DND-41 (cell line): ENCODE results near the gene GK.

Experiments
- ATAC-seq: fragments of 200-7000 bp; cut with Tn5 transposase; 3 replicates; pipeline ENCODE4 v1.9.1; 2021; ENCODE audit warnings: low read depth; ENCODE audit not compliant: insufficient read depth
- DNase-seq: peaks from one replicate; pipeline ENCODE4 v3.0.0-alpha.2; 2020
- H2AFZ ChIP-seq: 2 replicates; pipeline ENCODE4 v1.6.0; 2012; ENCODE audit warnings: low read depth, low read length
- H3K27ac ChIP-seq: 2 replicates; pipeline ENCODE4 v1.5.1; 2012; ENCODE audit warnings: low read length, inconsistent platforms
- H3K27me3 ChIP-seq: fragments of 200-600 bp; sonication (generic); 2 replicates; pipeline ENCODE4 v1.6.0; 2012; ENCODE audit warnings: low read length, mild to moderate bottlenecking, inconsistent platforms; ENCODE audit not compliant: insufficient read depth, poor library complexity
- H3K36me3 ChIP-seq: 2 replicates; pipeline ENCODE4 v1.5.1; 2012; ENCODE audit warnings: low read length, inconsistent platforms; ENCODE audit not compliant: insufficient read depth
- H3K4me1 ChIP-seq: 2 replicates; pipeline ENCODE4 v1.5.1; 2012; ENCODE audit warnings: mild to moderate bottlenecking, low read length; ENCODE audit not compliant: insufficient read depth
- H3K4me2 ChIP-seq: 2 replicates; pipeline ENCODE4 v1.6.0; 2012; ENCODE audit warnings: mild to moderate bottlenecking, moderate library complexity, low read length, inconsistent platforms; ENCODE audit not compliant: insufficient read depth
- H3K4me3 ChIP-seq, 2 experiments: fragments of 200-600 bp in 1 of 2; shearing (Covaris generic) in 1 of 2; 2 replicates each; pipeline ENCODE4 v1.5.1; 2012 to 2016; ENCODE audit warnings: inconsistent platforms in 2 of 2, low read length in 2 of 2, mild to moderate bottlenecking in 2 of 2, low read depth in 1 of 2, moderate library complexity in 1 of 2
- H3K79me2 ChIP-seq: 2 replicates; pipeline ENCODE4 v1.6.0; 2012; ENCODE audit warnings: low read length, inconsistent platforms; ENCODE audit not compliant: insufficient read depth
- H3K9ac ChIP-seq: 2 replicates; pipeline ENCODE4 v1.6.0; 2012; ENCODE audit warnings: low read depth, mild to moderate bottlenecking, inconsistent platforms, low read length, moderate library complexity
- H3K9me3 ChIP-seq: 2 replicates; pipeline ENCODE4 v1.5.1; 2012; ENCODE audit warnings: low read length, moderate library complexity, mild to moderate bottlenecking, inconsistent platforms; ENCODE audit not compliant: insufficient read depth, severe bottlenecking
- H4K20me1 ChIP-seq: 2 replicates; pipeline ENCODE4 v1.6.0; 2012; ENCODE audit warnings: low read length; ENCODE audit not compliant: insufficient read depth
- EZH2 ChIP-seq: IDR thresholded peaks from 3 replicates; pipeline ENCODE4 v1.6.1; 2012; ENCODE audit warnings: borderline replicate concordance, low read depth, mild to moderate bottlenecking, moderate library complexity, low read length, inconsistent platforms; ENCODE audit not compliant: severe bottlenecking
- TF ChIP-seq, protein P1 (sequence below): IDR thresholded peaks from 2 replicates; pipeline ENCODE4 v1.5.1; 2012; ENCODE audit warnings: borderline replicate concordance, low read length, moderate library complexity, mild to moderate bottlenecking; ENCODE audit not compliant: poor library complexity, severe bottlenecking; ENCODE audit errors: extremely low read depth

Gene GK

DNA sequence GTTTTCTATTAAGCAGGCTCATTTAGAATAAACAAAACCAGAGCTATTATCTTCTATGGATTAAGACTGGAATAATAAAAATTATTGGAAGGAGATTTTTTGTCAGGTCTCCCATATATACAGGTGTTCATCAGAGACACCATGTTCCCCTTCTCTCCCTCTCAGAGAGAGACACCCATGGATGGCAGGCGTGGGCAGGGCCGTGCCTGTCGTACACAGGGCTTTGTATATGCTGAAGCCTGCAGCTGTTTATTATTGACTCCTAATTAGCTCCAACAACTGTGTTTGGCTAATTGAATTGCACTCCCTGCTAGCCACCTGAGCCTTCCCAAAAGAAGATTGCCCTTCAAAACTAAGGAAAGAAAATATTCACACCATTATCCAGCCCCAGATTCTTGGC, 81.6 kb downstream of the GK start:
- H4K20me1 ChIP-seq: no peaks in the 10 kb centered on the region
- TF ChIP-seq, protein P1, sequence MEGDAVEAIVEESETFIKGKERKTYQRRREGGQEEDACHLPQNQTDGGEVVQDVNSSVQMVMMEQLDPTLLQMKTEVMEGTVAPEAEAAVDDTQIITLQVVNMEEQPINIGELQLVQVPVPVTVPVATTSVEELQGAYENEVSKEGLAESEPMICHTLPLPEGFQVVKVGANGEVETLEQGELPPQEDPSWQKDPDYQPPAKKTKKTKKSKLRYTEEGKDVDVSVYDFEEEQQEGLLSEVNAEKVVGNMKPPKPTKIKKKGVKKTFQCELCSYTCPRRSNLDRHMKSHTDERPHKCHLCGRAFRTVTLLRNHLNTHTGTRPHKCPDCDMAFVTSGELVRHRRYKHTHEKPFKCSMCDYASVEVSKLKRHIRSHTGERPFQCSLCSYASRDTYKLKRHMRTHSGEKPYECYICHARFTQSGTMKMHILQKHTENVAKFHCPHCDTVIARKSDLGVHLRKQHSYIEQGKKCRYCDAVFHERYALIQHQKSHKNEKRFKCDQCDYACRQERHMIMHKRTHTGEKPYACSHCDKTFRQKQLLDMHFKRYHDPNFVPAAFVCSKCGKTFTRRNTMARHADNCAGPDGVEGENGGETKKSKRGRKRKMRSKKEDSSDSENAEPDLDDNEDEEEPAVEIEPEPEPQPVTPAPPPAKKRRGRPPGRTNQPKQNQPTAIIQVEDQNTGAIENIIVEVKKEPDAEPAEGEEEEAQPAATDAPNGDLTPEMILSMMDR: no peak
- no peak for TF ChIP-seq EZH2
- DNase-seq (no peak), ATAC-seq (no peak)
- no peaks in the 10 kb centered on the region; the same call in 1 of the 2 replicates for H3K36me3 ChIP-seq
- H3K79me2 ChIP-seq: no peaks in the 10 kb centered on the region
- no peak overlapping the region for H3K9ac ChIP-seq
- H3K27me3 ChIP-seq: no peaks in the 10 kb centered on the region
- H3K4me1 ChIP-seq: no peaks in the 10 kb centered on the region; the same call in 1 of the 2 replicates
- no peak overlapping the region for H3K4me3 ChIP-seq
- no peaks in the 10 kb centered on the region for H3K9me3 ChIP-seq
- no peak overlapping the region for H3K27ac ChIP-seq
- no peak overlapping the region for H2AFZ ChIP-seq
- H3K4me2 ChIP-seq: no peak overlapping the region

DNA sequence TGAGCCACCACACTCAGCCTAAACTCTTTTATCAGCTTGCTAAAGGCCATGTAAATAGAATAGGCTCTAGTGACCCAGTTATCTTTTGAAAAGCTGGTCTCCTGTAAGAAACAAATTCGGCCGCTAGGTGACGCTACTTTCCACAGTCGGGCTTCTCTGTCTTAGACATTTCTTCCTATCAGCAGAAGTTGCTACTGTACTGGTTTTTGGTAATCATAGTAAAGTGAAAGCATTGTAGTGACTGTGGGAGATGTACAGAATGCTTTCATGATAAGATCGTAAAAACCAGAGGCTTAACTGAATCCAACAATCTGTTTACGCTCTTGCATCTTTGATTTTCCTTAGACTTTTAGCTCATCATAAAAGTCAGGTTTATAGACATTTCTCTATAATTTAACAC, 82.6 kb downstream of the GK start:
- no peaks in the 10 kb centered on the region for H4K20me1 ChIP-seq
- no peak overlapping the region for H2AFZ ChIP-seq
- no peaks in the 10 kb centered on the region; the same call in 1 of the 2 replicates for H3K4me1 ChIP-seq
- H3K4me2 ChIP-seq: no peak overlapping the region
- no peaks in the 10 kb centered on the region for H3K9me3 ChIP-seq
- H3K27ac ChIP-seq: no peak overlapping the region
- peak; percentile 88 for ATAC-seq
- TF ChIP-seq, protein P1: peak; percentile 71
- no peak for TF ChIP-seq EZH2
- no peak overlapping the region for H3K4me3 ChIP-seq
- H3K36me3 ChIP-seq: no peaks in the 10 kb centered on the region; the same call in 1 of the 2 replicates
- DNase-seq: peak; percentile 62
- H3K27me3 ChIP-seq: no peaks in the 10 kb centered on the region
- H3K79me2 ChIP-seq: no peaks in the 10 kb centered on the region
- H3K9ac ChIP-seq: no peak overlapping the region

DNA sequence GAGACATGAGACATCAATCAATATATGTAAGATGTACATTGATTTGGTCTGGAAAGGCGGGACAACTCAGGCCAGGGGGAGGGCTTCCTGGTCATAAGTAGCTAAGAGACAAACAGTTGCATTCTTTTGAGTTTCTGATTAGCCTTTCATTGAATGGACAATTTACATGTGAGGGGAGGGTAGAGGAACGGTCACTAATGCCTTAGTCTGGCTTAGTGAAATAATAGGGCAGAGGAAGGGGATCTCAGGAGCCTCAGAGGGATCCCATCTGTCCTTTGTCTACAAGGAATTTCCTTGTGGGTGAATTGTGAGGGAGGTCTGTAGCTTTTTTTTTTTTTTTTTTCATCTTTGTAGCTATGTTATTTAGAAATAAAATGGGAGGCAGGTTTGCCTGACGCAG, 88.3 kb downstream of the GK start:
- H3K27me3 ChIP-seq: no peaks in the 10 kb centered on the region
- ATAC-seq (no peak), DNase-seq (no peak)
- H3K79me2 ChIP-seq: no peaks in the 10 kb centered on the region
- no peaks in the 10 kb centered on the region for H3K9me3 ChIP-seq
- H3K9ac ChIP-seq: no peak overlapping the region
- no peak overlapping the region for H3K4me2 ChIP-seq
- H4K20me1 ChIP-seq: no peaks in the 10 kb centered on the region
- no peak overlapping the region for H2AFZ ChIP-seq
- no peaks in the 10 kb centered on the region for H3K4me1 ChIP-seq
- H3K36me3 ChIP-seq: no peaks in the 10 kb centered on the region
- no peak overlapping the region for H3K4me3 ChIP-seq
- H3K27ac ChIP-seq: no peak overlapping the region
- TF ChIP-seq, protein P1: no peak
- TF ChIP-seq EZH2: no peak

DNA sequence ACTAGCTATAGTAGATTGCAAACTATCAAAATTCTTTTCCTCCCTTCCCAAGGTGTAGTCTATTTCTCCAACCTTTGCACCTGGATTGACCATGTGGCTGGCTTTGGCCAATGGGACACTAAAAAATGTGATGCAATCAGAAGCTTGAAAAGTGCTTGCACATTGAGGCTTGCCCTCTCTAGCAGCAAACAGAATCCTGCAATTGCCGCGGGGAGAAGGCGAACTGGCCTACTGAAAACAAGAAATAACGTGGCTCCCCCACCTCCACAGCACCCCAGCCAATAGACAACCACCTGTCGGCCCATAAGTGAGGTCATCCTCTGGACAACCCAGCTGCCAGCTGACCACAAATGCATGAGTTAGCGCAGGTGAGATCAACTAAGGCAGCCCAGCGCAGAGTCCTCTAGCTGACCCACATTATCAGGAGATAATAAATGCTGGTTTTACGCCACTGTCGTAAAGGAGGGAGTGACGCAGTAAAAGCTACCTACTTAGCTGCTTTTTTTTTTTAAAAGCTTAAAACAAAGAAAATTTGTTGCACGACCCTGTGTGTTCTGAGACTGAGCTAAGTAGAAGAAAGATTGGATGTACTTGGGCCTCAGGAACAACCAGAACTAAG, 95.2 kb downstream of the GK start:
- Histone ChIP-seq H3K36me3 (no peaks in the 10 kb centered on the region), H3K79me2 (no peaks in the 10 kb centered on the region), H4K20me1 (no peaks in the 10 kb centered on the region), H2AFZ (no peak overlapping the region), H3K4me1 (no peaks in the 10 kb centered on the region), H3K4me3 (no peak overlapping the region), H3K9me3 (no peaks in the 10 kb centered on the region), H3K27ac (no peak overlapping the region), H3K27me3 (no peaks in the 10 kb centered on the region), H3K9ac (no peak overlapping the region), H3K4me2 (no peak overlapping the region)
- no peak for TF ChIP-seq EZH2
- TF ChIP-seq, protein P1: no peak
- DNase-seq: no peak
- ATAC-seq: no peak
